K562 (cell line): ENCODE data around the gene USP11. TPM values are rescaled to one million over a fixed set of nuclear protein-coding genes. Genes with fewer than 3 reads are reported as not detected.

Experiments used
- MCM7 ChIP-seq, 2 experiments: fragments of 450-650 bp; IDR thresholded peaks; 2 replicates each; pipeline ENCODE4 v1.6.1; 2016 to 2018
- MTA1 ChIP-seq: fragments of 450-650 bp; IDR thresholded peaks from 2 replicates; pipeline ENCODE4 v1.6.1; 2017; ENCODE audit warnings: borderline replicate concordance
- MTA2 ChIP-seq: fragments of 450-650 bp; IDR thresholded peaks from 2 replicates; pipeline ENCODE4 v1.6.1; 2016; ENCODE audit warnings: low read depth
- ZFPM2 ChIP-seq: fragments of 250-450 bp; sonication (Bioruptor Pico); IDR thresholded peaks from 2 replicates; pipeline ENCODE4 v1.5.1; 2022; ENCODE audit warnings: mild to moderate bottlenecking
- ZNF212 ChIP-seq: fragments of 450-650 bp; formaldehyde crosslinking; IDR thresholded peaks from 2 replicates; pipeline ENCODE4 v1.4.0; 2020; ENCODE audit warnings: mild to moderate bottlenecking
- ZNF311 ChIP-seq: fragments of 250-450 bp; sonication (Bioruptor Pico); IDR thresholded peaks from 2 replicates; pipeline ENCODE4 v1.4.0; 2020; ENCODE audit warnings: mild to moderate bottlenecking, moderate library complexity
- polyA plus RNA-seq, 8 experiments: library from polyadenylated mRNA; depleted of rRNA in 4 of 8; stranded (reverse) in 5 of 8; unstranded in 3 of 8; fragments of >200 nt; fragmentation: Nextera tagmentation in 2 of 8; fragmentation: Illumina TruSeq in 1 of 8; extraction: Ambion mirVana in 2 of 8; extraction: Trizol in 1 of 8; gene quantifications; 2 replicates each; pipeline versions ENCODE4 v1.2.1 to v1.2.3, GENCODE V29; 2011 to 2014; ENCODE audit warnings: inconsistent platforms in 1 of 8, missing spikeins in 1 of 8
- total RNA-seq, 7 experiments: library from RNA; depleted of rRNA in 6 of 7; stranded (reverse); fragments of >200 nt in 6 of 7; fragmentation: Illumina TruSeq in 2 of 7; extraction: Trizol in 2 of 7; gene quantifications; 2 replicates each; pipeline versions ENCODE4 v1.2.1 to v1.2.3, GENCODE V29; 2011 to 2021; ENCODE audit warnings: low replicate concordance in 1 of 7
- TF ChIP-seq, protein P1 (sequence below), 2 experiments: IDR thresholded peaks; 2 replicates each; pipeline ENCODE4 v1.6.1; 2011; ENCODE audit warnings: borderline replicate concordance in 1 of 2, control low read depth in 1 of 2, low read depth in 1 of 2, low read length in 1 of 2, mild to moderate bottlenecking in 1 of 2, mixed read lengths in 1 of 2, moderate library complexity in 1 of 2; ENCODE audit not compliant: insufficient read depth in 1 of 2, insufficient read length in 1 of 2, poor library complexity in 1 of 2, severe bottlenecking in 1 of 2; ENCODE audit errors: extremely low read depth in 1 of 2
- TF ChIP-seq, protein P2 (sequence below): fragments of 450-650 bp; IDR thresholded peaks from 2 replicates; pipeline ENCODE4 v1.6.1; 2018; ENCODE audit not compliant: partially characterized antibody
- TF ChIP-seq, protein P3 (sequence below): IDR thresholded peaks from 2 replicates; pipeline ENCODE4 v1.6.1; 2011; ENCODE audit not compliant: insufficient read length; ENCODE audit errors: extremely low read depth
- TF ChIP-seq, protein P4 (sequence below): fragments of 450-650 bp; IDR thresholded peaks from 2 replicates; pipeline ENCODE4 v1.6.1; 2016; ENCODE audit warnings: mild to moderate bottlenecking, moderate library complexity

Gene USP11
- total and polyA plus RNA-seq, 9 of the 15 experiments (the other 6 are each of a cell fraction or from before 2014, with no cell fraction given): 2.5 to 29.0 (median 11.7) TPM

DNA sequence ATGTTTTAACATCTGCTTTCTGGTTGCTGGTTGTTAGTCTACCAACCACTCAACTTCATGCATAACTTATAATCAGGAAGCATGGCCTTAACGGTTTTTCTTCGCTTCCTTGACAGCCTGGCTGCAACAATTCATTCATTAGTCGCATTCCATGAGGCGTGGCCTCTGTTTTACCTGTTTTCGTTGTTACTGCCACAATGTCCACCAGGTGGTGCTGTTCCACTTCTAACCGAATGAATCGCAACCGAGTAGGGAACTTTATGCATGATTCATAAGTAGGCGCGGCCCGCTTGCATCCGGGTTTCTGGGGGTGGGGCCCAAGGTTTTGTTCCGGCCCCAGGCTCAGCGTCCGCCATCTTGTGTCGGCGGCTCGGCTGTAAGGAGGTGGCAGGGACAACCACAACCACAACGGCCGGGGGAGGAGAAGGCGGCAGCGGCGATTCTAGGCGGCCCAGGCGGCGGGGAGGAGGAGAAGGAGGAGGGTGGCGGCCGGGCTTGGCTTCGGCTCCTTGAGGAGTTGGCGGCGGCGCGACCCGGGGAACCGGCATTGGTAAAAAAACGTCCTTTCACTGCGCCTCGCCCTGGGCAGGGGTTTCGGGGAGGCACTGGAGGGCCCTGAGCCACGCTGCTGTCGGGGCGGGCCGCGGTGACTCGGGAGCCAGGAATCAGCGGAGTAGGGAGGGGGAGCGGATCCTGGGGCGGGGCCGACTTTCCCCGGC lies 39.2 kb upstream of the USP11 start, which contains the start of gene UBA1 (continued):
- TF ChIP-seq, protein P1, sequence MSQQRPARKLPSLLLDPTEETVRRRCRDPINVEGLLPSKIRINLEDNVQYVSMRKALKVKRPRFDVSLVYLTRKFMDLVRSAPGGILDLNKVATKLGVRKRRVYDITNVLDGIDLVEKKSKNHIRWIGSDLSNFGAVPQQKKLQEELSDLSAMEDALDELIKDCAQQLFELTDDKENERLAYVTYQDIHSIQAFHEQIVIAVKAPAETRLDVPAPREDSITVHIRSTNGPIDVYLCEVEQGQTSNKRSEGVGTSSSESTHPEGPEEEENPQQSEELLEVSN (IDR thresholded peaks at IDR 0.05; ENCODE audit: borderline replicate concordance in 1 of 2, extremely low read depth in 1 of 2, insufficient read depth in 1 of 2, insufficient read length in 1 of 2, low read depth in 1 of 2, low read length in 1 of 2, poor library complexity in 1 of 2, severe bottlenecking in 1 of 2): no peak
- TF ChIP-seq, protein P2, sequence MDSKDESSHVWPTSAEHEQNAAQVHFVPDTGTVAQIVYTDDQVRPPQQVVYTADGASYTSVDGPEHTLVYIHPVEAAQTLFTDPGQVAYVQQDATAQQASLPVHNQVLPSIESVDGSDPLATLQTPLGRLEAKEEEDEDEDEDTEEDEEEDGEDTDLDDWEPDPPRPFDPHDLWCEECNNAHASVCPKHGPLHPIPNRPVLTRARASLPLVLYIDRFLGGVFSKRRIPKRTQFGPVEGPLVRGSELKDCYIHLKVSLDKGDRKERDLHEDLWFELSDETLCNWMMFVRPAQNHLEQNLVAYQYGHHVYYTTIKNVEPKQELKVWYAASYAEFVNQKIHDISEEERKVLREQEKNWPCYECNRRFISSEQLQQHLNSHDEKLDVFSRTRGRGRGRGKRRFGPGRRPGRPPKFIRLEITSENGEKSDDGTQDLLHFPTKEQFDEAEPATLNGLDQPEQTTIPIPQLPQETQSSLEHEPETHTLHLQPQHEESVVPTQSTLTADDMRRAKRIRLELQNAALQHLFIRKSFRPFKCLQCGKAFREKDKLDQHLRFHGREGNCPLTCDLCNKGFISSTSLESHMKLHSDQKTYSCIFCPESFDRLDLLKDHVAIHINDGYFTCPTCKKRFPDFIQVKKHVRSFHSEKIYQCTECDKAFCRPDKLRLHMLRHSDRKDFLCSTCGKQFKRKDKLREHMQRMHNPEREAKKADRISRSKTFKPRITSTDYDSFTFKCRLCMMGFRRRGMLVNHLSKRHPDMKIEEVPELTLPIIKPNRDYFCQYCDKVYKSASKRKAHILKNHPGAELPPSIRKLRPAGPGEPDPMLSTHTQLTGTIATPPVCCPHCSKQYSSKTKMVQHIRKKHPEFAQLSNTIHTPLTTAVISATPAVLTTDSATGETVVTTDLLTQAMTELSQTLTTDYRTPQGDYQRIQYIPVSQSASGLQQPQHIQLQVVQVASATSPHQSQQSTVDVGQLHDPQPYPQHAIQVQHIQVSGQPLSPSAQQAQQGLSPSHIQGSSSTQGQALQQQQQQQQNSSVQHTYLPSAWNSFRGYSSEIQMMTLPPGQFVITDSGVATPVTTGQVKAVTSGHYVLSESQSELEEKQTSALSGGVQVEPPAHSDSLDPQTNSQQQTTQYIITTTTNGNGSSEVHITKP: peak; percentile 13
- no peak for TF ChIP-seq ZNF311 (CRISPR knock-in tag)
- TF ChIP-seq, protein P3, sequence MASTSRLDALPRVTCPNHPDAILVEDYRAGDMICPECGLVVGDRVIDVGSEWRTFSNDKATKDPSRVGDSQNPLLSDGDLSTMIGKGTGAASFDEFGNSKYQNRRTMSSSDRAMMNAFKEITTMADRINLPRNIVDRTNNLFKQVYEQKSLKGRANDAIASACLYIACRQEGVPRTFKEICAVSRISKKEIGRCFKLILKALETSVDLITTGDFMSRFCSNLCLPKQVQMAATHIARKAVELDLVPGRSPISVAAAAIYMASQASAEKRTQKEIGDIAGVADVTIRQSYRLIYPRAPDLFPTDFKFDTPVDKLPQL: no peak
- no peak for TF ChIP-seq MTA2
- TF ChIP-seq ZFPM2: no peak
- TF ChIP-seq, protein P4, sequence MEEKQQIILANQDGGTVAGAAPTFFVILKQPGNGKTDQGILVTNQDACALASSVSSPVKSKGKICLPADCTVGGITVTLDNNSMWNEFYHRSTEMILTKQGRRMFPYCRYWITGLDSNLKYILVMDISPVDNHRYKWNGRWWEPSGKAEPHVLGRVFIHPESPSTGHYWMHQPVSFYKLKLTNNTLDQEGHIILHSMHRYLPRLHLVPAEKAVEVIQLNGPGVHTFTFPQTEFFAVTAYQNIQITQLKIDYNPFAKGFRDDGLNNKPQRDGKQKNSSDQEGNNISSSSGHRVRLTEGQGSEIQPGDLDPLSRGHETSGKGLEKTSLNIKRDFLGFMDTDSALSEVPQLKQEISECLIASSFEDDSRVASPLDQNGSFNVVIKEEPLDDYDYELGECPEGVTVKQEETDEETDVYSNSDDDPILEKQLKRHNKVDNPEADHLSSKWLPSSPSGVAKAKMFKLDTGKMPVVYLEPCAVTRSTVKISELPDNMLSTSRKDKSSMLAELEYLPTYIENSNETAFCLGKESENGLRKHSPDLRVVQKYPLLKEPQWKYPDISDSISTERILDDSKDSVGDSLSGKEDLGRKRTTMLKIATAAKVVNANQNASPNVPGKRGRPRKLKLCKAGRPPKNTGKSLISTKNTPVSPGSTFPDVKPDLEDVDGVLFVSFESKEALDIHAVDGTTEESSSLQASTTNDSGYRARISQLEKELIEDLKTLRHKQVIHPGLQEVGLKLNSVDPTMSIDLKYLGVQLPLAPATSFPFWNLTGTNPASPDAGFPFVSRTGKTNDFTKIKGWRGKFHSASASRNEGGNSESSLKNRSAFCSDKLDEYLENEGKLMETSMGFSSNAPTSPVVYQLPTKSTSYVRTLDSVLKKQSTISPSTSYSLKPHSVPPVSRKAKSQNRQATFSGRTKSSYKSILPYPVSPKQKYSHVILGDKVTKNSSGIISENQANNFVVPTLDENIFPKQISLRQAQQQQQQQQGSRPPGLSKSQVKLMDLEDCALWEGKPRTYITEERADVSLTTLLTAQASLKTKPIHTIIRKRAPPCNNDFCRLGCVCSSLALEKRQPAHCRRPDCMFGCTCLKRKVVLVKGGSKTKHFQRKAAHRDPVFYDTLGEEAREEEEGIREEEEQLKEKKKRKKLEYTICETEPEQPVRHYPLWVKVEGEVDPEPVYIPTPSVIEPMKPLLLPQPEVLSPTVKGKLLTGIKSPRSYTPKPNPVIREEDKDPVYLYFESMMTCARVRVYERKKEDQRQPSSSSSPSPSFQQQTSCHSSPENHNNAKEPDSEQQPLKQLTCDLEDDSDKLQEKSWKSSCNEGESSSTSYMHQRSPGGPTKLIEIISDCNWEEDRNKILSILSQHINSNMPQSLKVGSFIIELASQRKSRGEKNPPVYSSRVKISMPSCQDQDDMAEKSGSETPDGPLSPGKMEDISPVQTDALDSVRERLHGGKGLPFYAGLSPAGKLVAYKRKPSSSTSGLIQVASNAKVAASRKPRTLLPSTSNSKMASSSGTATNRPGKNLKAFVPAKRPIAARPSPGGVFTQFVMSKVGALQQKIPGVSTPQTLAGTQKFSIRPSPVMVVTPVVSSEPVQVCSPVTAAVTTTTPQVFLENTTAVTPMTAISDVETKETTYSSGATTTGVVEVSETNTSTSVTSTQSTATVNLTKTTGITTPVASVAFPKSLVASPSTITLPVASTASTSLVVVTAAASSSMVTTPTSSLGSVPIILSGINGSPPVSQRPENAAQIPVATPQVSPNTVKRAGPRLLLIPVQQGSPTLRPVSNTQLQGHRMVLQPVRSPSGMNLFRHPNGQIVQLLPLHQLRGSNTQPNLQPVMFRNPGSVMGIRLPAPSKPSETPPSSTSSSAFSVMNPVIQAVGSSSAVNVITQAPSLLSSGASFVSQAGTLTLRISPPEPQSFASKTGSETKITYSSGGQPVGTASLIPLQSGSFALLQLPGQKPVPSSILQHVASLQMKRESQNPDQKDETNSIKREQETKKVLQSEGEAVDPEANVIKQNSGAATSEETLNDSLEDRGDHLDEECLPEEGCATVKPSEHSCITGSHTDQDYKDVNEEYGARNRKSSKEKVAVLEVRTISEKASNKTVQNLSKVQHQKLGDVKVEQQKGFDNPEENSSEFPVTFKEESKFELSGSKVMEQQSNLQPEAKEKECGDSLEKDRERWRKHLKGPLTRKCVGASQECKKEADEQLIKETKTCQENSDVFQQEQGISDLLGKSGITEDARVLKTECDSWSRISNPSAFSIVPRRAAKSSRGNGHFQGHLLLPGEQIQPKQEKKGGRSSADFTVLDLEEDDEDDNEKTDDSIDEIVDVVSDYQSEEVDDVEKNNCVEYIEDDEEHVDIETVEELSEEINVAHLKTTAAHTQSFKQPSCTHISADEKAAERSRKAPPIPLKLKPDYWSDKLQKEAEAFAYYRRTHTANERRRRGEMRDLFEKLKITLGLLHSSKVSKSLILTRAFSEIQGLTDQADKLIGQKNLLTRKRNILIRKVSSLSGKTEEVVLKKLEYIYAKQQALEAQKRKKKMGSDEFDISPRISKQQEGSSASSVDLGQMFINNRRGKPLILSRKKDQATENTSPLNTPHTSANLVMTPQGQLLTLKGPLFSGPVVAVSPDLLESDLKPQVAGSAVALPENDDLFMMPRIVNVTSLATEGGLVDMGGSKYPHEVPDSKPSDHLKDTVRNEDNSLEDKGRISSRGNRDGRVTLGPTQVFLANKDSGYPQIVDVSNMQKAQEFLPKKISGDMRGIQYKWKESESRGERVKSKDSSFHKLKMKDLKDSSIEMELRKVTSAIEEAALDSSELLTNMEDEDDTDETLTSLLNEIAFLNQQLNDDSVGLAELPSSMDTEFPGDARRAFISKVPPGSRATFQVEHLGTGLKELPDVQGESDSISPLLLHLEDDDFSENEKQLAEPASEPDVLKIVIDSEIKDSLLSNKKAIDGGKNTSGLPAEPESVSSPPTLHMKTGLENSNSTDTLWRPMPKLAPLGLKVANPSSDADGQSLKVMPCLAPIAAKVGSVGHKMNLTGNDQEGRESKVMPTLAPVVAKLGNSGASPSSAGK: no peak
- no peak for TF ChIP-seq MCM7 (IDR thresholded peaks at IDR 0.05)
- TF ChIP-seq ZNF212: no peak
- no peak for TF ChIP-seq MTA1
